22Rv1 (cell line): ENCODE results near the gene USP6NL.

ENCODE experiments used
- H3K27ac ChIP-seq: fragments of 450-650 bp; 2 replicates; pipeline ENCODE4 v1.5.1; 2017
- ZFX ChIP-seq: fragments of 450-650 bp; IDR thresholded peaks from 2 replicates; pipeline ENCODE4 v1.6.1; 2017; ENCODE audit warnings: antibody characterized with exemption, borderline replicate concordance
- TF ChIP-seq, protein P1 (sequence below): fragments of 450-650 bp; IDR thresholded peaks from 2 replicates; pipeline ENCODE4 v1.5.1; 2017; ENCODE audit warnings: mild to moderate bottlenecking

Gene USP6NL

GRCh38 chr10:11513727-11514126 lies 97.7 kb downstream of the USP6NL start:
- TF ChIP-seq, protein P1, sequence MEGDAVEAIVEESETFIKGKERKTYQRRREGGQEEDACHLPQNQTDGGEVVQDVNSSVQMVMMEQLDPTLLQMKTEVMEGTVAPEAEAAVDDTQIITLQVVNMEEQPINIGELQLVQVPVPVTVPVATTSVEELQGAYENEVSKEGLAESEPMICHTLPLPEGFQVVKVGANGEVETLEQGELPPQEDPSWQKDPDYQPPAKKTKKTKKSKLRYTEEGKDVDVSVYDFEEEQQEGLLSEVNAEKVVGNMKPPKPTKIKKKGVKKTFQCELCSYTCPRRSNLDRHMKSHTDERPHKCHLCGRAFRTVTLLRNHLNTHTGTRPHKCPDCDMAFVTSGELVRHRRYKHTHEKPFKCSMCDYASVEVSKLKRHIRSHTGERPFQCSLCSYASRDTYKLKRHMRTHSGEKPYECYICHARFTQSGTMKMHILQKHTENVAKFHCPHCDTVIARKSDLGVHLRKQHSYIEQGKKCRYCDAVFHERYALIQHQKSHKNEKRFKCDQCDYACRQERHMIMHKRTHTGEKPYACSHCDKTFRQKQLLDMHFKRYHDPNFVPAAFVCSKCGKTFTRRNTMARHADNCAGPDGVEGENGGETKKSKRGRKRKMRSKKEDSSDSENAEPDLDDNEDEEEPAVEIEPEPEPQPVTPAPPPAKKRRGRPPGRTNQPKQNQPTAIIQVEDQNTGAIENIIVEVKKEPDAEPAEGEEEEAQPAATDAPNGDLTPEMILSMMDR = no peak
- TF ChIP-seq ZFX = no peak
- no peak overlapping the region for H3K27ac ChIP-seq

- TF ChIP-seq, protein P1 = no peak
- TF ChIP-seq ZFX = no peak
- H3K27ac ChIP-seq = no peak overlapping the region
These were observed 98.9 kb downstream of the USP6NL start for GRCh38 chr10:11512596-11512995.

GRCh38 chr10:11511321-11511720 lies 100.1 kb downstream of the USP6NL start:
- TF ChIP-seq ZFX = no peak
- TF ChIP-seq, protein P1 = no peak
- no peak overlapping the region for H3K27ac ChIP-seq

GRCh38 chr10:11510736-11511135 lies 100.7 kb downstream of the USP6NL start:
- no peak overlapping the region for H3K27ac ChIP-seq
- TF ChIP-seq, protein P1 = no peak
- no peak for TF ChIP-seq ZFX

- TF ChIP-seq ZFX = no peak
- TF ChIP-seq, protein P1 = no peak
These were observed 101.2 kb downstream of the USP6NL start for GRCh38 chr10:11510281-11510680.

GRCh38 chr10:11509036-11509435 lies 102.4 kb downstream of the USP6NL start:
- H3K27ac ChIP-seq = no peak overlapping the region
- TF ChIP-seq, protein P1 = no peak
- no peak for TF ChIP-seq ZFX

More at GRCh38 chr10:11510281-11510680, 101.2 kb downstream of the USP6NL start:
- H3K27ac ChIP-seq = no peak overlapping the region

- TF ChIP-seq, protein P1 = no peak
- TF ChIP-seq ZFX = no peak
- no peak overlapping the region for H3K27ac ChIP-seq
These were observed 105.1 kb downstream of the USP6NL start for GRCh38 chr10:11506247-11506789.
